ENCODE measurements around the gene PAK4. TPM values are rescaled to one million over a fixed set of nuclear protein-coding genes. Genes with fewer than 3 reads are reported as not detected.

The PAK4 gene
- total RNA-seq, 1 experiment from 2014 or later: 69.8 TPM

GRCh38 chr19:39166571-39167391 is 41.2 kb downstream of the PAK4 start:
- Mint-ChIP-seq H3K4me1 (peaks cover 21% of the 10 kb centered on the region), H3K27ac (no peak overlapping the region; the same call in 1 of the 2 replicates), H3K4me3 (no peak overlapping the region), H3K27me3 (ENCODE audit: low read depth) (no peaks in the 10 kb centered on the region), H3K36me3 (no peaks in the 10 kb centered on the region), H3K9me3 (no peaks in the 10 kb centered on the region)
- CTCF ChIA-PET: interaction anchor here (0.9 to 2.4 kb wide), 6 partner anchors 11 to 114 kb away, joined by 3 to 15 read pairs (median 5); no protein-coding TSS in a partner anchor
- TF ChIP-seq ZBTB21 (CRISPR knock-in tag; IDR thresholded peaks at IDR 0.05; ENCODE audit: borderline replicate concordance) (no peak), ELF4 (CRISPR knock-in tag; IDR thresholded peaks at IDR 0.05; ENCODE audit: low read depth) (no peak), ZNF219 (CRISPR knock-in tag; IDR thresholded peaks at IDR 0.05; ENCODE audit: borderline replicate concordance) (no peak), SOX15 (CRISPR knock-in tag; IDR thresholded peaks at IDR 0.05) (no peak), ZNF396 (CRISPR knock-in tag; IDR thresholded peaks at IDR 0.05; ENCODE audit: borderline replicate concordance) (no peak), CREM (CRISPR knock-in tag; IDR thresholded peaks at IDR 0.05) (no peak), SMAD3 (CRISPR knock-in tag; IDR thresholded peaks at IDR 0.05; ENCODE audit: borderline replicate concordance) (no peak)
- ATAC-seq (peak; percentile 16), DNase-seq (ENCODE audit: low spot score) (peak; percentile 31)
- POLR2A ChIA-PET: no interaction called here

- POLR2A ChIA-PET: no interaction called here
- CTCF ChIA-PET: interaction anchor here (0.7 to 2.4 kb wide), 6 partner anchors 20 to 115 kb away, joined by 3 to 15 read pairs (median 4); no protein-coding TSS in a partner anchor
- DNase-seq (ENCODE audit: low spot score): peak; percentile 33
- TF ChIP-seq NFYB (CRISPR knock-in tag; conservative IDR thresholded peaks at IDR 0.05; ENCODE audit: low read depth) (no peak), ZBTB21 (CRISPR knock-in tag; IDR thresholded peaks at IDR 0.05; ENCODE audit: borderline replicate concordance) (no peak), TCF7 (CRISPR knock-in tag; IDR thresholded peaks at IDR 0.05; ENCODE audit: low read depth) (no peak), NFATC4 (CRISPR knock-in tag; IDR thresholded peaks at IDR 0.05) (no peak), ZNF219 (CRISPR knock-in tag; IDR thresholded peaks at IDR 0.05; ENCODE audit: borderline replicate concordance) (no peak), OVOL2 (CRISPR knock-in tag; IDR thresholded peaks at IDR 0.05; ENCODE audit: borderline replicate concordance) (no peak), SOX15 (CRISPR knock-in tag; IDR thresholded peaks at IDR 0.05) (no peak), ZMAT4 (CRISPR knock-in tag; IDR thresholded peaks at IDR 0.05) (no peak), ZNF232 (CRISPR knock-in tag; IDR thresholded peaks at IDR 0.05) (no peak), FOXP1 (CRISPR knock-in tag; IDR thresholded peaks at IDR 0.05; ENCODE audit: borderline replicate concordance) (no peak), TP53 (CRISPR knock-in tag; IDR thresholded peaks at IDR 0.05) (no peak)
- TF ChIP-seq, protein P1, sequence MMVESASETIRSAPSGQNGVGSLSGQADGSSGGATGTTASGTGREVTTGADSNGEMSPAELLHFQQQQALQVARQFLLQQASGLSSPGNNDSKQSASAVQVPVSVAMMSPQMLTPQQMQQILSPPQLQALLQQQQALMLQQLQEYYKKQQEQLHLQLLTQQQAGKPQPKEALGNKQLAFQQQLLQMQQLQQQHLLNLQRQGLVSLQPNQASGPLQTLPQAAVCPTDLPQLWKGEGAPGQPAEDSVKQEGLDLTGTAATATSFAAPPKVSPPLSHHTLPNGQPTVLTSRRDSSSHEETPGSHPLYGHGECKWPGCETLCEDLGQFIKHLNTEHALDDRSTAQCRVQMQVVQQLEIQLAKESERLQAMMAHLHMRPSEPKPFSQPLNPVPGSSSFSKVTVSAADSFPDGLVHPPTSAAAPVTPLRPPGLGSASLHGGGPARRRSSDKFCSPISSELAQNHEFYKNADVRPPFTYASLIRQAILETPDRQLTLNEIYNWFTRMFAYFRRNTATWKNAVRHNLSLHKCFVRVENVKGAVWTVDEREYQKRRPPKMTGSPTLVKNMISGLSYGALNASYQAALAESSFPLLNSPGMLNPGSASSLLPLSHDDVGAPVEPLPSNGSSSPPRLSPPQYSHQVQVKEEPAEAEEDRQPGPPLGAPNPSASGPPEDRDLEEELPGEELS (CRISPR knock-in tag; IDR thresholded peaks at IDR 0.05): no peak
- TF ChIP-seq, protein P2, sequence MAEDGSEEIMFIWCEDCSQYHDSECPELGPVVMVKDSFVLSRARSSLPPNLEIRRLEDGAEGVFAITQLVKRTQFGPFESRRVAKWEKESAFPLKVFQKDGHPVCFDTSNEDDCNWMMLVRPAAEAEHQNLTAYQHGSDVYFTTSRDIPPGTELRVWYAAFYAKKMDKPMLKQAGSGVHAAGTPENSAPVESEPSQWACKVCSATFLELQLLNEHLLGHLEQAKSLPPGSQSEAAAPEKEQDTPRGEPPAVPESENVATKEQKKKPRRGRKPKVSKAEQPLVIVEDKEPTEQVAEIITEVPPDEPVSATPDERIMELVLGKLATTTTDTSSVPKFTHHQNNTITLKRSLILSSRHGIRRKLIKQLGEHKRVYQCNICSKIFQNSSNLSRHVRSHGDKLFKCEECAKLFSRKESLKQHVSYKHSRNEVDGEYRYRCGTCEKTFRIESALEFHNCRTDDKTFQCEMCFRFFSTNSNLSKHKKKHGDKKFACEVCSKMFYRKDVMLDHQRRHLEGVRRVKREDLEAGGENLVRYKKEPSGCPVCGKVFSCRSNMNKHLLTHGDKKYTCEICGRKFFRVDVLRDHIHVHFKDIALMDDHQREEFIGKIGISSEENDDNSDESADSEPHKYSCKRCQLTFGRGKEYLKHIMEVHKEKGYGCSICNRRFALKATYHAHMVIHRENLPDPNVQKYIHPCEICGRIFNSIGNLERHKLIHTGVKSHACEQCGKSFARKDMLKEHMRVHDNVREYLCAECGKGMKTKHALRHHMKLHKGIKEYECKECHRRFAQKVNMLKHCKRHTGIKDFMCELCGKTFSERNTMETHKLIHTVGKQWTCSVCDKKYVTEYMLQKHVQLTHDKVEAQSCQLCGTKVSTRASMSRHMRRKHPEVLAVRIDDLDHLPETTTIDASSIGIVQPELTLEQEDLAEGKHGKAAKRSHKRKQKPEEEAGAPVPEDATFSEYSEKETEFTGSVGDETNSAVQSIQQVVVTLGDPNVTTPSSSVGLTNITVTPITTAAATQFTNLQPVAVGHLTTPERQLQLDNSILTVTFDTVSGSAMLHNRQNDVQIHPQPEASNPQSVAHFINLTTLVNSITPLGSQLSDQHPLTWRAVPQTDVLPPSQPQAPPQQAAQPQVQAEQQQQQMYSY (CRISPR knock-in tag; IDR thresholded peaks at IDR 0.05): no peak
- TF ChIP-seq, protein P3, sequence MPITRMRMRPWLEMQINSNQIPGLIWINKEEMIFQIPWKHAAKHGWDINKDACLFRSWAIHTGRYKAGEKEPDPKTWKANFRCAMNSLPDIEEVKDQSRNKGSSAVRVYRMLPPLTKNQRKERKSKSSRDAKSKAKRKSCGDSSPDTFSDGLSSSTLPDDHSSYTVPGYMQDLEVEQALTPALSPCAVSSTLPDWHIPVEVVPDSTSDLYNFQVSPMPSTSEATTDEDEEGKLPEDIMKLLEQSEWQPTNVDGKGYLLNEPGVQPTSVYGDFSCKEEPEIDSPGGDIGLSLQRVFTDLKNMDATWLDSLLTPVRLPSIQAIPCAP (CRISPR knock-in tag; IDR thresholded peaks at IDR 0.05): no peak
- TF ChIP-seq, protein P4, sequence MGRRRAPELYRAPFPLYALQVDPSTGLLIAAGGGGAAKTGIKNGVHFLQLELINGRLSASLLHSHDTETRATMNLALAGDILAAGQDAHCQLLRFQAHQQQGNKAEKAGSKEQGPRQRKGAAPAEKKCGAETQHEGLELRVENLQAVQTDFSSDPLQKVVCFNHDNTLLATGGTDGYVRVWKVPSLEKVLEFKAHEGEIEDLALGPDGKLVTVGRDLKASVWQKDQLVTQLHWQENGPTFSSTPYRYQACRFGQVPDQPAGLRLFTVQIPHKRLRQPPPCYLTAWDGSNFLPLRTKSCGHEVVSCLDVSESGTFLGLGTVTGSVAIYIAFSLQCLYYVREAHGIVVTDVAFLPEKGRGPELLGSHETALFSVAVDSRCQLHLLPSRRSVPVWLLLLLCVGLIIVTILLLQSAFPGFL (CRISPR knock-in tag; IDR thresholded peaks at IDR 0.05; ENCODE audit: borderline replicate concordance): no peak
- peak overlapping the region; percentile 74 for H3K27ac Mint-ChIP-seq
- no peaks in the 10 kb centered on the region for H3K27me3 Mint-ChIP-seq (ENCODE audit: low read depth)
- peaks cover 19% of the 10 kb centered on the region for H3K4me1 Mint-ChIP-seq
- no peak overlapping the region for H3K4me3 Mint-ChIP-seq
- peak; percentile 22 for ATAC-seq
- no peaks in the 10 kb centered on the region for H3K9me3 Mint-ChIP-seq
- H3K36me3 Mint-ChIP-seq: no peaks in the 10 kb centered on the region
Measured at GRCh38 chr19:39167461-39168257, 42.1 kb downstream of the PAK4 start.
